Caco-2 (cell line): ENCODE measurements around the gene HRC. TPM values are rescaled to one million over a fixed set of nuclear protein-coding genes. Genes with fewer than 3 reads are reported as not detected.
A peak's percentile ranks its signal among the peaks of the same experiment; 100 is the strongest.

Experiments used
- BruUV-seq: library from RNA; stranded (reverse); fragments of 400-500 nt; replicated peaks from 2 replicates; lab custom pipeline; 2021; lab: Mats Ljungman, UMichigan
- CTCF ChIA-PET: fragments of 300-600 bp; sonication (Branson Sonifier 250); formaldehyde crosslinking; loops from one replicate; lab custom pipeline; 2022; ENCODE audit warnings: antibody characterized with exemption; lab: Charles Lee
- POLR2A ChIA-PET: fragments of 300-600 bp; sonication (Branson Sonifier 250); formaldehyde crosslinking; loops from one replicate; lab custom pipeline; 2022; ENCODE audit warnings: antibody characterized with exemption; lab: Charles Lee
- DNase-seq, 2 experiments: peaks; one replicate each; pipeline versions ENCODE4 v3.0.0 to v3.0.0-alpha.2; 2020 to 2022
- H3K27me3 ChIP-seq: replicated peaks from 2 replicates; pipeline ENCODE4 v1.6.0; 2011; ENCODE audit warnings: low read length; ENCODE audit not compliant: control insufficient read depth, insufficient read depth
- H3K36me3 ChIP-seq: 2 replicates; pipeline ENCODE4 v1.5.1; 2011; ENCODE audit warnings: low read length; ENCODE audit not compliant: control insufficient read depth, insufficient read depth
- H3K4me1 ChIP-seq: fragments of 250-450 bp; sonication (Bioruptor Pico); 2 replicates; pipeline ENCODE4 v1.5.1; 2020; ENCODE audit warnings: mild to moderate bottlenecking
- H3K4me3 ChIP-seq: 2 replicates; pipeline ENCODE4 v1.5.1; 2011; ENCODE audit warnings: low read depth, mild to moderate bottlenecking, control low read depth, low read length
- H3K9me3 ChIP-seq: fragments of 250-450 bp; sonication (Bioruptor Pico); 2 replicates; pipeline ENCODE4 v1.5.1; 2020; ENCODE audit warnings: mild to moderate bottlenecking, moderate library complexity
- H3K27ac Mint-ChIP-seq: one replicate; pipeline ENCODE4 v1.8.0; 2022; ENCODE audit warnings: mixed read lengths; ENCODE audit not compliant: unreplicated experiment
- H3K27me3 Mint-ChIP-seq: one replicate; pipeline ENCODE4 v1.8.0; 2022; ENCODE audit warnings: mixed read lengths; ENCODE audit not compliant: insufficient read depth, unreplicated experiment
- H3K36me3 Mint-ChIP-seq: one replicate; pipeline ENCODE4 v1.8.0; 2022; ENCODE audit warnings: mild to moderate bottlenecking, mixed read lengths; ENCODE audit not compliant: insufficient read depth, unreplicated experiment
- H3K4me1 Mint-ChIP-seq: one replicate; pipeline ENCODE4 v1.8.0; 2022; ENCODE audit warnings: low read depth, mixed read lengths; ENCODE audit not compliant: unreplicated experiment
- H3K4me3 Mint-ChIP-seq: one replicate; pipeline ENCODE4 v1.8.0; 2022; ENCODE audit warnings: mild to moderate bottlenecking, moderate library complexity, mixed read lengths; ENCODE audit not compliant: unreplicated experiment
- H3K9me3 Mint-ChIP-seq: one replicate; pipeline ENCODE4 v1.8.0; 2022; ENCODE audit warnings: mixed read lengths; ENCODE audit not compliant: unreplicated experiment
- intact Hi-C: fragments of 100-400 bp; cut with micrococcal nuclease; formaldehyde crosslinking; loops from one replicate; pipeline ENCODE4 v1.10.0; 2022; ENCODE audit not compliant: unreplicated experiment
- total RNA-seq: library from RNA; stranded (reverse); gene quantifications from 2 replicates; pipeline ENCODE4 v1.2.3, GENCODE V29; 2022
- TF ChIP-seq, protein P1 (sequence below), 2 experiments: fragments of 200-600 bp in 1 of 2; IDR thresholded peaks; 1 replicate in 1 of 2; 2 replicates in 1 of 2; pipeline versions ENCODE4 v1.5.1 to v1.8.0; 2011 to 2022; ENCODE audit warnings: antibody characterized with exemption in 1 of 2, control low read depth in 1 of 2, inconsistent platforms in 1 of 2, low read depth in 1 of 2, low read length in 1 of 2, mild to moderate bottlenecking in 1 of 2, moderate library complexity in 1 of 2; ENCODE audit not compliant: insufficient read depth in 1 of 2, severe bottlenecking in 1 of 2, unreplicated experiment in 1 of 2

The HRC gene
- total RNA-seq, 1 experiment from 2014 or later, result not detected

DNA sequence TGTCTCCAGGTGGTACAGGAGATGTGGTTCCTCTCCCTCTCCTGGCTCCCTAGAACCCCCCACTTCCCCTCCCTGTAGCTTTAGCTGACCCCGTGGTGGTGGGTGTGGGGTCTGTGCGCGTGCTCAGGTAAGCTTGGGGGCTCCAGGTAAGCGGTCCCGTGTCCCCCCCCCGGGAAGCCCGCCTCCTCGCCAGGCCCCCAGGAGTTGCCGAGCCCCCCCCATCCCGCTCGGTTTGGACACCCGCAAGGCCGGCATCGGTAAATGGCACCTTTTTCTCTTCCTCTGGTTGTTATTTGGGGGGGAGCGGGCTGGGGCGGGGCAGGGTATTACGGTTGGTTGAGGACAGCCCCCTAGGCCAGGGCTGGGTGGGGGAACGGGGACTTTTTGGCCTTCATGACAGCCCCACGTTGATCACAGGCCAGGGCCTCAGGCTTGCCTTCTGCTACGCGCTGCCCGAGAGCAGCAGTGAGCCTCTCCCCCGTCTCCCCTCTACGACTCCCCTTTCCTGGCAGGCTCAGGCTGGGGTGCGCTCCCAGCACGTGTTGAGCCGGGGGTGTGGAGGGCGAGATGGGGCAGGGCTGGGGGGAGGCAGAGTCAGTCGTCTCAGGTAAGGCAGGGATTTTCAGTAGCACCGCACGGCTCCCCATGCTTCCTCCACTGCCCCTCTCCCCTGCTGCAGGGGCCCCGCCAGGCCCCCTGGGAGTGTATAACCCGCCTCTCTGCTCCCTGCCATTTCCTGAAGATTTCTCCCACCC lies 51.7 kb downstream of the HRC start:
- H3K4me3 Mint-ChIP-seq, result no peak overlapping the region
- POLR2A ChIA-PET, result no interaction called here
- no peaks in the 10 kb centered on the region for H3K27me3 ChIP-seq
- no peaks in the 10 kb centered on the region for H3K9me3 Mint-ChIP-seq
- no TSS peak for BruUV-seq
- H3K9me3 ChIP-seq, result no peaks in the 10 kb centered on the region
- no peak for DNase-seq
- H3K4me3 ChIP-seq, result no peak overlapping the region
- peaks cover 7% of the 10 kb centered on the region; the same call in 1 of the 2 replicates for H3K36me3 ChIP-seq
- intact Hi-C loops, result no loop called here
- peaks cover 24% of the 10 kb centered on the region for H3K4me1 Mint-ChIP-seq
- no peak overlapping the region for H3K27ac Mint-ChIP-seq
- TF ChIP-seq, protein P1, sequence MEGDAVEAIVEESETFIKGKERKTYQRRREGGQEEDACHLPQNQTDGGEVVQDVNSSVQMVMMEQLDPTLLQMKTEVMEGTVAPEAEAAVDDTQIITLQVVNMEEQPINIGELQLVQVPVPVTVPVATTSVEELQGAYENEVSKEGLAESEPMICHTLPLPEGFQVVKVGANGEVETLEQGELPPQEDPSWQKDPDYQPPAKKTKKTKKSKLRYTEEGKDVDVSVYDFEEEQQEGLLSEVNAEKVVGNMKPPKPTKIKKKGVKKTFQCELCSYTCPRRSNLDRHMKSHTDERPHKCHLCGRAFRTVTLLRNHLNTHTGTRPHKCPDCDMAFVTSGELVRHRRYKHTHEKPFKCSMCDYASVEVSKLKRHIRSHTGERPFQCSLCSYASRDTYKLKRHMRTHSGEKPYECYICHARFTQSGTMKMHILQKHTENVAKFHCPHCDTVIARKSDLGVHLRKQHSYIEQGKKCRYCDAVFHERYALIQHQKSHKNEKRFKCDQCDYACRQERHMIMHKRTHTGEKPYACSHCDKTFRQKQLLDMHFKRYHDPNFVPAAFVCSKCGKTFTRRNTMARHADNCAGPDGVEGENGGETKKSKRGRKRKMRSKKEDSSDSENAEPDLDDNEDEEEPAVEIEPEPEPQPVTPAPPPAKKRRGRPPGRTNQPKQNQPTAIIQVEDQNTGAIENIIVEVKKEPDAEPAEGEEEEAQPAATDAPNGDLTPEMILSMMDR (IDR thresholded peaks at IDR 0.05; ENCODE audit: insufficient read depth in 1 of 2, low read depth in 1 of 2, low read length in 1 of 2, severe bottlenecking in 1 of 2, unreplicated experiment in 1 of 2), result no peak
- peaks cover 91% of the 10 kb centered on the region for H3K36me3 Mint-ChIP-seq
- no peaks in the 10 kb centered on the region; the same call in 1 of the 2 replicates for H3K4me1 ChIP-seq
- no peaks in the 10 kb centered on the region for H3K27me3 Mint-ChIP-seq
- CTCF ChIA-PET, result interaction anchor here (1.2 to 2.0 kb wide), 2 partner anchors 10 to 96 kb away, joined by 3 to 6 read pairs; no protein-coding TSS in a partner anchor

DNA sequence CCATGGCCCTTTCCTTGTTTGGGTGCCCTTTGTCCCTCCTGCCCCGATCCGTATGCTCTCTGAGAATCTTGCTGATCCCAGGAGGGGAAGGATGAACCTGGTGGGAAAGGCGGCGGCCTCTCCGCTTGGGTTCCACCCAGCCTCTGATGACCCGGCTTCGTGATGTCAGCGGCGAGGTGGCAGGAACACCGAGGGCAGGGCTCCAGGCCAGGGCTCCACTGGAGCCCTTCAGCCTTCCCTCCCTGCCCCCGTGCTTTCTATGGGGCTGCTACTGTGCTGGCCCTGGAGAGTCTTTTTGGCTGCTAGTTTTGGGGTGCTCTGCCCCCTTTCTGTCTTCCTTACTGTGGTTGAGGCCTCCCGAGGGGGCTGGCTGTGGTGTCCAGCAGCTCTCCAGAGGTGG lies 52.9 kb downstream of the HRC start:
- Mint-ChIP-seq H3K4me3 (no peak overlapping the region), H3K27ac (peak overlapping the region; percentile 28), H3K36me3 (peaks cover 91% of the 10 kb centered on the region), H3K4me1 (peaks cover 24% of the 10 kb centered on the region), H3K9me3 (no peaks in the 10 kb centered on the region), H3K27me3 (no peaks in the 10 kb centered on the region)
- POLR2A ChIA-PET, result interaction anchor here (0.8 kb wide), 1 partner anchor 109 kb away, joined by 8 read pairs; the partner anchor contains the start of genes GYS1 and RUVBL2
- intact Hi-C loops, result no loop called here
- Histone ChIP-seq H3K4me1 (no peaks in the 10 kb centered on the region; the same call in 1 of the 2 replicates), H3K9me3 (no peaks in the 10 kb centered on the region), H3K27me3 (no peaks in the 10 kb centered on the region), H3K36me3 (peaks cover 10% of the 10 kb centered on the region), H3K4me3 (no peak overlapping the region)
- CTCF ChIA-PET, result no interaction called here
- TF ChIP-seq, protein P1 (IDR thresholded peaks at IDR 0.05; ENCODE audit: insufficient read depth in 1 of 2, low read depth in 1 of 2, low read length in 1 of 2, severe bottlenecking in 1 of 2, unreplicated experiment in 1 of 2), result no peak
- no peak for DNase-seq
- BruUV-seq, result no TSS peak

Other genes starting within 250 kb of the HRC start
- 2.6 and 3.3 TPM in 2 replicates for gene DHDH, start 221.7 kb downstream of the HRC start, total RNA-seq
- gene BAX, start 200.5 kb downstream of the HRC start, total RNA-seq, result 107 and 110 TPM in 2 replicates
- 2,542 and 2,963 TPM in 2 replicates for gene FTL, start 190.1 kb downstream of the HRC start, total RNA-seq
- gene GYS1, start 162.1 kb downstream of the HRC start, total RNA-seq, result 62.7 and 65.3 TPM in 2 replicates
- gene RUVBL2, start 161.5 kb downstream of the HRC start, total RNA-seq, result 165 and 172 TPM in 2 replicates
- 0.68 TPM in 1 of 2 replicates, not detected in the other for gene LHB, start 138.3 kb downstream of the HRC start, total RNA-seq
- gene CGB3, start 131.1 kb downstream of the HRC start, total RNA-seq, result not detected in 2 replicates
- gene CGB2, start 123.5 kb downstream of the HRC start, total RNA-seq, result not detected in 2 replicates
- gene CGB1, start 118.5 kb downstream of the HRC start, total RNA-seq, result not detected in 2 replicates
- 0.49 TPM in 1 of 2 replicates, not detected in the other for gene CGB5, start 111.5 kb downstream of the HRC start, total RNA-seq
- gene CGB8, start 106.3 kb downstream of the HRC start, total RNA-seq, result not detected in 2 replicates
- gene CGB7, start 97.6 kb downstream of the HRC start, total RNA-seq, result 2.2 and 3.0 TPM in 2 replicates
- 9.1 and 10.2 TPM in 2 replicates for gene NTF4, start 90.6 kb downstream of the HRC start, total RNA-seq
- gene KCNA7, start 82.7 kb downstream of the HRC start, total RNA-seq, result 1.1 and 1.2 TPM in 2 replicates
- gene SNRNP70, start 69.9 kb downstream of the HRC start, total RNA-seq, result 251 and 259 TPM in 2 replicates
- gene LIN7B, start 41.0 kb downstream of the HRC start, total RNA-seq, result 11.8 and 12.7 TPM in 2 replicates
- 1.7 and 2.1 TPM in 2 replicates for gene C19orf73, start 36.3 kb downstream of the HRC start, total RNA-seq
- 11.8 and 12.7 TPM in 2 replicates for gene PPFIA3, start 35.9 kb downstream of the HRC start, total RNA-seq
- gene TRPM4, start 2.4 kb upstream of the HRC start, total RNA-seq, result 27.8 and 31.4 TPM in 2 replicates
- 0.56 and 0.84 TPM in 2 replicates for gene SLC6A16, start 169.8 kb upstream of the HRC start, total RNA-seq
- not detected in 2 replicates for gene CD37, start 180.0 kb upstream of the HRC start, total RNA-seq
- 8.6 and 8.8 TPM in 2 replicates for gene TEAD2, start 207.0 kb upstream of the HRC start, total RNA-seq
- gene DKKL1, start 208.5 kb upstream of the HRC start, total RNA-seq, result not detected in 2 replicates
- 0.56 and 1.00 TPM in 2 replicates for gene KASH5, start 232.9 kb upstream of the HRC start, total RNA-seq